ENCODE data around the gene NAALADL2. TPM values are rescaled to one million over a fixed set of nuclear protein-coding genes. Genes with fewer than 3 reads are reported as not detected.

The NAALADL2 gene
- total RNA-seq, 1 donor from 2014 or later = 5.2 TPM

DNA sequence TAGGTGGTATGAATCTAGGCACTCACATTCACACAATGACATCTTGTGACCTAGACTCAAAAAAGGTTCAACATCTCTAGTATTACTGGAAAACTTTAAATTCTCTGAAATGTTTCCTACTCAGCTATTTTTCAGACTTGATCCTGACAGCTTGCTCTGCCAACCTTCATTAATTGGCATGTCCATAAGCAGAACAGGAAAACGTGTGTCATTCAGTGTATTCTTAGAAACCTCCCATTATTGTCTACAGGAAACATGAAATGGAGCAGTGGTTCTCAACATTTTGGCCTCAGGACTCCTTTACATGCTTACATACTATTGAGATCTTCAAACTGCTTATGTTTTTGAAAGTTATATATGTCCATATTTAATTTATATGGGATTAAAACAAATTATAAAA is 363.2 kb downstream of the NAALADL2 start:
- no peak for ATAC-seq
- DNase-seq (ENCODE audit: missing footprints) = no peak
- intact Hi-C loops (cut with DNase I) = no loop called here

DNA sequence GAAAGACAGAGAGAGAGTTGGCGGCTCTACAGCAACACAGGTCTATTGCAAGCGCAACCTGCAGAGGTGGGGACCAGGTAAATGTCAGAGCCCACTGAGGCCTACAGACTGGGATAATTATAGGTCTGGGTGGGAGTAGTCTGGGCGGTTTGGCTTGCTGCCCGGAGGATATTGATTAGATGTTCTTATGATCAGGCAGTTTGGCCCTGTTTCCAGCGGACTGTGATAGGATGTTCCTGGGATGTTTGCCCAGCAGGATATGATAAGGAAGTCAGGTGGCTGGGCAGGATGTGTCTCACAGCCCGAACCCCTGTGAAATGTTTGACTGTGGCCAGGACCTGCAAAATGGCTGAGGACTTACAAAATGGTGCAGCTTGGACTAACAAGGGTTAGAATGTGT is 364.9 kb downstream of the NAALADL2 start:
- intact Hi-C loops (cut with DNase I) = no loop called here
- ATAC-seq (peak; percentile 60), DNase-seq (ENCODE audit: missing footprints) (peak; percentile 68)

DNA sequence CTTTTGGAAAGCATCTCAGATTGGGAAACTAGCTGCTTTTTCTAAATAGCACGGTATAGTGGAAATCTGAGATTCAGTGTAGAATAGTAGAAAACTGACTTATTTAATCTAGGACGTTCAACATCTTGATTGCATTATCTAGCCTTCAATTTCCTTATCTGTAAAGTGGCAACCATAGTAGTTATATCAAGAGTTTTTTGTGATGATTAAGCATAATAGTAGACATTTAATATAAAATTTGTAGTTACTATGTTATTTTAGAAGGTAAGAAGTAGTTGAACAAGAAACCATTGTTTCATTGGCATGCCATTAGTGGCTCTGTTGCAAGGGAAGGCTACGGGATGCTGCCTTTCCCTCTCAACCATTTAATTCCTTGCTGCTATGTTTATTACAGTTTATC is 367.3 kb downstream of the NAALADL2 start:
- no peak for ATAC-seq
- DNase-seq (ENCODE audit: missing footprints) = no peak
- intact Hi-C loops (cut with DNase I) = no loop called here

DNA sequence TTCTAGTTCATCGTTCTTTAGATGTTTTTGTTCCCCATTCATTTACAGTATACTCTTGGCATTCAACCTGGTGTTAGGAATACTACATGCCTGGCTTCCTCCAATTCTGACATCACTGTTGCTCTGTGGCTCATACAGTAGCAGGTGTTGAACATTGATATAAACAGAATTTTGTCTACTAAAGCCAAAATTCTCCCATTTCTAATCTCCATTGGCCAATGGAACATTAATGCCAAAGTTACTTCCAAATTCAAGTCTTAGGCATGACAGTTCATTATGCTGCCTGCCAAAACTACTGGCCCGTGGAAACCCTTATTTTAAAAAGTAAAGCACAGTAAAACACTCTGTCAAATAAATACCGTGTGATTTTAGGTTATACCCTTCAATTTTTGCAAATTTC is 368.0 kb downstream of the NAALADL2 start:
- intact Hi-C loops (cut with DNase I) = no loop called here

DNA sequence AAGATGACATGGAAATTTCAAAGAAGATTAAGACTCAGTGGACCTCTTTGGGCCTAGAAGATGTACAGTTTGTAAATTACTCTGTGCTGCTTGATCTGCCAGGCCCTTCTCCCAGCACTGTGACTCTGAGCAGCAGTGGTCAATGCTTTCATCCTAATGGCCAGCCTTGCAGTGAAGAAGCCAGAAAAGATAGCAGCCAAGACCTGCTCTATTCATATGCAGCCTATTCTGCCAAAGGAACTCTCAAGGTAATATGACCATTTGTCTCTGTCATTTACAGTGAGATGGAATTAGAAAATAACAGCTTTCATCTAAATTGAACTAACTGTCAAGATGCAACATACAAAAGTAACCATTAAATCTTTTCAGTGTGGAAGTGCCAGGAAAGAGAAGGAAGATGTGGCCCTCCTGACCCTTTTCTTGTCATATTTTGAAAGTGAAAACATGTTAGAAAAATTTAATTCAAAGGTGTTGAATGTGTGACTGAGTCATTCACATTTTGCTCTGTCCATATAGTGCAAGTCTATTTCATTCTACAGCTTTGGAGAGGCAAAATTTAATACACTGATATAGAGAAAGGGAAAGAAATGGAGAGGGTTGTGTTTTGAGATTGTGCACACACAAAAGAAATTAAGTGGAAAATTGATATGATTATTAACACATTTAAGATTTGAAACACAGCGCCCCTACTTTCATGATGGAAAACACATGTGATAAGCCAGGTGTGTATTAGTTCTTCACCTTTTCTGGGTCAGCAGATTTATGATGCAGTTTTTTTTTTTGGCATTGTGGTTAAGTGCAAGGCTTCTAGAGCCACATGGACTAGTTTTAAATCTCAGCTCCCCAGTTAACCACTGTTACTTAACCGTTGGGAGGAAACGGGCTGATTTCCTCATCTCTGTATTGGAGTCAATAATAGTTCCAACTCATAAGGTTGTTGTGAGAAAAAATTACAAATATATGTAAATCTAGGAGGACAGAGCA is 375.1 kb downstream of the NAALADL2 start:
- DNase-seq (ENCODE audit: missing footprints) (no peak), ATAC-seq (no peak)
- intact Hi-C loops (cut with DNase I) = no loop called here

More for the DNA sequence above, 368.0 kb downstream of the NAALADL2 start:
- ATAC-seq (no peak), DNase-seq (ENCODE audit: missing footprints) (no peak)

DNA sequence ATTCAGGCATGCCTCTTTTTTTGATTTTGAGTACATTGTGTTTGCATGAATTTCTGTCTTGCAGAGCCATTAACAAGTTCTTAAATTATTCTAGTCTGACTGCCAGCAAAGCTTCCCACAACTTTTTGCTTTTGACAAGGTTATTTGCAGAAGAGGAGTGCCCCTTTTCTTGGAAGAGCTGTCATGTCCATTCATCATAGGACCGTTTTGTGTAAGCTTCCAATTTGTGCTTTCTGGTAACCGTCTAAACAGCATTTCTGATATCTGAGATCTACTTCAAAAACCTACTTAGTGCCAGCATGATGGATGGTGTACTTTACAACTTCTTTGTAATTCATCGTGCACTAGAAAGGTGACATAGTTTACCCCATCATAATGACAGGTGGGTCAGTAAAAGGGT is 379.7 kb downstream of the NAALADL2 start:
- DNase-seq (ENCODE audit: missing footprints) (no peak), ATAC-seq (no peak)
- intact Hi-C loops (cut with DNase I) = no loop called here

DNA sequence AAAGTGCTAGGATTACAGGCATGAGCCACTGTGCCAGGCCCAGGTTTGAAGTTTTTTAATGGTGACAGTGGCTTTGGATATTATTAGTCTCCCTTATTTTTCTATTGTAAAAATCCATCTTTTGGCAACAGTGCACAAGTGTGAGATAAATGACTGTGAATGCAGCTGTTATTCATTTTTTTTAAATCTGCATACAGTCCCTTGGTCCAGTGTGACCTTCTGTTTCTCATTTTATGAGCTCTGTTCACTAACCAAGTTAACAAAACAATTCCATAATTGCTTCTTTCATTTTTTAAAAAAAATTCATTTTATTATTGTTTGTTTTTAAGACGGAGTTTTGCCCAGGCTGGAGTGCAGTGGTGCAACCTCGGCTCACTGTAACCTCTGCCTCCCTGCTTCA is 381.8 kb downstream of the NAALADL2 start:
- DNase-seq (ENCODE audit: missing footprints) = no peak
- ATAC-seq = no peak
- intact Hi-C loops (cut with DNase I) = no loop called here

DNA sequence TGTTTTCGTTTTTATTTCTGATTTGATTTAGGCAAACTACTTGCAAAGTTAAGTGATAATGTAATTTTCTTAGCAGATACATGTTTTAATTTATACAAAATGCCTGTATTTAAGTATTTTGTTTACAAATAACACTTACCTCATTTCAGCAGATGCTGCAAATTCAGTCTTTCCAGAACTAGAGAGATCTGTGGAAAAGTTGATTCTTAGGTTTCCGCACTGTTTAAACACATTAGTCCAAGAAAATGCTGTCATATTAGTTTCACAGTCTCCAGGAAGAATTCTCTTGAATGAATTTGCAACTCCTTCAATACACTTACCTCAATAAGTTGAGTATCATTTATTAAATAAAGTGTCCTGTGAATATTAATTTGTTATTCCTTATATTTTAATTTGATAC is 383.1 kb downstream of the NAALADL2 start:
- ATAC-seq (no peak), DNase-seq (ENCODE audit: missing footprints) (no peak)
- intact Hi-C loops (cut with DNase I) = no loop called here

DNA sequence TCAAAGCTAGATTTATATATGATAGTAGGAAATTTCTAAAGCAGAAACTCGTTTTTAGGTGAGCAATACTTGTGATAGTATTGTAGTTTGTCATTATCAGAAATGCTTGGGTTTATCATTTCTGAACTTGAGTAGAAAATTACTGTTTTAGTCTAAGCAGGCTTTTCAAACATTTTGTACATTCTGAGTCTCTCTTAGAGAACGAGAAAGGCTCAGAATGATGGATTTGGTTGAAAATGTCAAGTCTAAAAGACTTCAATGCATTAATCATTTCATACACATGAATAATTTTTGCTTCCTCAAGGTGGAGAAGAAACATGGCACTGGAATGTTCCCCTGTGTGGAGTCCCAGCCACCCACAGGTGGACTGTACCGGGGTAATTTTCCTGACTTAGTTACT is 387.1 kb downstream of the NAALADL2 start:
- no peak for DNase-seq (ENCODE audit: missing footprints)
- intact Hi-C loops (cut with DNase I) = no loop called here
- ATAC-seq = no peak

DNA sequence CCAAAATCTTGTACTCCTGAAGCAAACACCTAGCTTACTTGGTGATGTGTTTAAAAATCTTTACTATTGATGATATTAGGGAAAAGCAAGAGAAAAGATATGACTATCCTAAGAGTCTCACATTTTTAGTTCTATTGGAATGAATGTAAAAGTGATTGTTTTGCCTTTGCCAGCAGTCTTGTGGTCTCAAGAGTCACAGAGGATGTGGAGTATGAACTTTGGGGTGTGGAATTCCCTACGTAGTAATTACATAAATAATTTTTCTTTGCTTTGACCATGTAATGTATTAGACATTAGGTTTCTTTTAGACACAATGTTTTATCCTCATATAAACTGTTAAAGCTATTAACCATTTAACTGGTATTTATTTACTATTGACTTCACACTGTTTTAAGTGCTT is 387.6 kb downstream of the NAALADL2 start:
- intact Hi-C loops (cut with DNase I) = no loop called here
- no peak for DNase-seq (ENCODE audit: missing footprints)
- no peak for ATAC-seq

DNA sequence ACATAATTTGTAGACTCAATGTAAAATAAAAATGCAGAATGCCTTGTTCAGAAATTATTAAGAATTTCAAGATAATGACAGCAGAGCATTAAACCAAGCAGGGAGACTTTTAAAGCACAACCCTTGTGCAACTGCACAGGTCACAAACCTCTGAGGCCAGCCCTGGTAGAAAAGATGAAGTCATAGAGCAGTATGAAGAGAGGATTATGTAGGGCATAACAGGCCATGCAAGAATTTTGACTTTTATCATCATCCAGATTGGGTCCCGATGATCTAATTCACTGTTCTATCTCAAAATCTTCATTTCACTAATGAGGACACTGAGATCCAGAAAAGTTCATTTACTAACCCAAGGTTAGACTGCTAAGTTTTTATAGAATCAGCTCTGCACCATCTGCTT is 388.5 kb downstream of the NAALADL2 start:
- ATAC-seq (no peak), DNase-seq (ENCODE audit: missing footprints) (no peak)
- intact Hi-C loops (cut with DNase I) = no loop called here

DNA sequence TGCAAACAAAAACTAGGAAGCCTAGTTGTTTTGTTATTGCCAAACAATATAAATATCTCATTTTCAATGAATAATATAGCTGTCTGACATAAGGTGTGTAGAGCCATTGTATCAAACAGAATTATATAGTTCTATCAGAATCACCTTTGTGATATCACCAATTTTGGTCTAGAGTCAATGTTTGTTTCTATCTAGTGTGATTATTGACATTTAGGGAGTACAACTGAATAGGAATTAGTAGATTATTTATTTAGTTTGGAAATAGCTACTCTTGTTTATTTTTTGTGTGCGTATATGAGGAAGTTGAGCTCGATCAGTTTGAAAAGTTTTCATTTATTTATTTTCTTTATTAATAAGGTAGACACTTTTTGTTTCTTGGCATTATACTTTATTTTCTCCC is 389.7 kb downstream of the NAALADL2 start:
- intact Hi-C loops (cut with DNase I) = no loop called here
- DNase-seq (ENCODE audit: missing footprints) (no peak), ATAC-seq (no peak)

DNA sequence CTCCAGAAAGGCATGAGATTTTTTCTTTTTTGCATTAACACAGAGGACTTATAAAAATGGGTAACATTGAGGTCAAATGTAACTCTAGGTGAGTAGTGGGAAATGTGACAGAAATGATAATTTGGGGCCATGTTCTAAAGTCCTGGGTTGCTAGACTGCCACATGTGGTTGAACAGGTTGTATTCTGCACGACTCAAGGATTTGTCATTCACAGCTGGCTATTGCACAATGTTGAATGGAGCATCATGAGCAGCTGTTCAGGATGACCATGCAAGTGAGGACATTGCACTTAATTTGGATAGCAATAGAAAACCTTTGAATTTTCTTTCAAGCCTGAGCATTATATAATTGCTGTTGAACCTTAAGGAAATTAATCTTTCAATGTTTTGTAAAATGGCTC is 396.6 kb downstream of the NAALADL2 start:
- ATAC-seq (peak; percentile 83), DNase-seq (ENCODE audit: missing footprints) (no peak)
- intact Hi-C loops (cut with DNase I) = no loop called here

DNA sequence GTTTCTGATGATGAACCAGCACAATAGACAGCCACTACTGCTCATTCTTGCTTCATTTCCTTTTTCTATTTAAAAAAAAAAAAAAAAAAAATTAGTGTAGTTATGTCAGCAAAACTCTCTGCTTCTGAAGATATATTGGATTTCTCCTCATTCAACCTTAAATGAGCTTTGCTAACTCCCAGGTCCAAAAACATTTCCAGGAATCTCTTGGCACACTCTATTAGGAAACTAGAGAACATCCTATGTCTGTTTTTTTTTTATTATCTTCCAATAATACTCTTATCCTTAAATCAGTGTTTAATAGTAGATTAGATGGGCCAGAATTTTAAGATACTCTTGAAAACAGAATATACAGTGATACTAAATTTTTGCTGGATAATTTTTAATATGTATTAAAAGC is 398.0 kb downstream of the NAALADL2 start:
- no peak for ATAC-seq
- intact Hi-C loops (cut with DNase I) = no loop called here

DNA sequence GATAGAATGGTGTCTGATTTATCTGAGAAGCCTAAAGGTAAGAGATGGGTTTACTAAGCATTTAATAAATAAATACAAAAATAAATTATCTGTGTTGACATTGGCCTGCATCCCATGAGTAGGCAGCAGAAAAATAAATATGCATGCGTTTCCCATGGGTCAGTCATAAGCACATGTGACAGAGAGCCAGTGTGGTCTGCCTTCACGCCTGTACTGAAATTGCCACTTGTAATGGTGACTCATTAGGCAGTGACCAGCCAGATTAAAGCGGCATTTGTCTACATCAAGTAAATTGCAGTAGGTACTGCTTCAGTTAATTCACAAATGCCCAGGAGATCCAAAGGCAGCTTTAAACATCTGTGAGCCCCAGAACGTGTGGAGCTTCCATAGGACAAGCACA is 399.6 kb downstream of the NAALADL2 start:
- intact Hi-C loops (cut with DNase I) = no loop called here
- no peak for ATAC-seq
- no peak for DNase-seq (ENCODE audit: missing footprints)

More for the DNA sequence above, 398.0 kb downstream of the NAALADL2 start:
- no peak for DNase-seq (ENCODE audit: missing footprints)

DNA sequence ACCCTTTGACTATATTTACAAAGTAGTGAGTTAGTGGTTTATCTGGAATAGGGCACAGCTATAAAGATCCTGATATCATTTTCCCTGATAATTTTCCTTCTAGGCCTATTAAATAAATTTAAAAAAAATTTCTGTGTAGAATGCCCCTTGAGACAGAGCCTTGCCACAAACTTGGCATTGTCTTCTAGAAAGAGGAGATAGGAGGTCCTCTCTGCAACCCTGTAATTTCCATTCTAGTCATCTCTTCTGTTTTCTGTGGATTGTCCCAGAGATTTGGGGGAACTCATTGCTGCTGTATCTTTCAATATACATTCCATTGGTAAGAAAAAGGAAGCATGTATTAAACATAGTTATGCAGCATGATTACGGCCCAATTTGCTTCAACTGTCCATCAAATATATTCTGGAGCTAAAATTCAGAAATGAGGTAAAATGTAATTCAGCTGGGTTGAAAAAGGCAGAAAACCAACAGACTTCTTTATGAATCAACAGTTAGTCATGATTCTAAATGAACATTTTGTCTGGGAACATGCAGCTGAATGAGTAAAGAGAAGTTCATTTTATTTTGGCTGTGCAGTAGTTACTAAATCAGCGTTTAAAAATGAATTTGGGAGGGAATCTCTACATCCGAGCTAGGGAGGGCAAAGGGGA is 401.1 kb downstream of the NAALADL2 start:
- ATAC-seq (no peak), DNase-seq (ENCODE audit: missing footprints) (no peak)
- intact Hi-C loops (cut with DNase I) = no loop called here

DNA sequence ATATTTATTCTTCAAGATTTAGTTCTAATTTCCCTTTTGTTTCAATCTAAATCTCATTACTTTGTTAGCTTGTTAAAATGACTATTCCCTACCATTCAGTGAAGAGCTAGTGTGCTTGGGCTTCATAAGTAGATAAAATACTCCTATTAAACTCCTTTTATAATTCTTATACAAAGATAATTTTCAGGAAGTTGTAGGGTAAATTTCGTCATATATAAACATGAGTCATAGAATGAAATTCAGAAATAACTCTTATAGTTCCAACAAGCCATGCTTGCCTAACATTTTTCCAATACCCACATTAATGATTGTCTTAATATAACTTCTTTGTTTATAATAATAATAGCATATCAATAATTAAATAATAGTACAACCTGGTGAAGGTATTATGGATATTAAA is 407.3 kb downstream of the NAALADL2 start:
- ATAC-seq (no peak), DNase-seq (ENCODE audit: missing footprints) (no peak)
- intact Hi-C loops (cut with DNase I) = no loop called here

DNA sequence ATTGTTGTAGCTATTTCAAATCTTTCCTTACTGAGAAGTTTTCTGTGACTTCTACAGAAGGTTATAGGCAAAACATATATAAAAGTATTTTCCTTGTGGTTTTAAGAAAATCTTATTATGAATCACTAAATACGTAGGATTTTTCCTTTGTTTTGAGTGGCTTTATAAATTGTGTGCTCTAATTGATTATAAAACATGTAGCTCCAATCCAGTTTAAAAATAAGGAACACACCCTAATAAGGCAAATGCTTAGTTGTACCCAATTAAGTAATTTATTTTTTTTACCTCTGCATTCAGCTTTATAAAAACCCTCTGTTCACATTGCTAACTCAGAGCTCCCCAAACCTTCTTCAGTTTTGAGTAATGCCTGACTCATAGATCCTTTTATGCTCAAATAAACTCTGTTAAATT is 408.0 kb downstream of the NAALADL2 start:
- ATAC-seq (no peak), DNase-seq (ENCODE audit: missing footprints) (no peak)
- intact Hi-C loops (cut with DNase I) = no loop called here

DNA sequence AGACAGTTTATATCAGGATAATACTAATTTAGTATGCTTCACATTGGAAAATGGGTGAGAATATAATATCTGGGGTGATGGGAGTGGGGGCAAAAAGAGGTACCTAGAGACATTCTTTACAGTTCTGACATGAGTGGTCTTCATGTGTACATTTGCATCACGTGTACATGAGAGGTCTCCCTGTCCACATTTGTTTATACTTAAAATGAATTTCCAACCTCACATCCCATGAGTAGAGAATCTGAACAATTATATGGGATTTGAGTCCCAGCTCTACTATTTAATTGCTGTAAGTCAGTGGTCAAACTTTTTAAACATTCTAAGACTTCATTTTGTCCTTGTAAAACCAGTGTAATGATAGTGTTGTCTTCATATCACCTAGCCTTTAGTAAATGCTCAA is 408.4 kb downstream of the NAALADL2 start:
- ATAC-seq = no peak
- intact Hi-C loops (cut with DNase I) = no loop called here

DNA sequence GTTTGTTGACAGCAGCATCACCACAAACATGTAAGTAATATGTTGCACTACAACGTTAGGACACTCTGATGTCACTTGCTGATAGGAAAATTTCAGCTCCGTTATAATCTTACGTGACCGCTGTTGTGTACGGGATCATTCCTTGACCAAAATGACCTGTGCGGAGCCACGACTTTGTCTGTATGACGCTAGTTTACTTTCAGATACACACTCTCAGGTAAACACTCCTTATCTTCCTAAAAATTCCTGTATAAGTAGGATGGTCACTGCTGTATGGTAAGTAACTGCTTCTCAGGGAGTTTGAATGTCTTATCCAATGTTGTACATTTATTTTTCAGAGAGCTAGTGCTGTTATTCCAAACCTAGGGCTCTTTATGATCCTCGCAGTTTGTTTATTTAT is 410.3 kb downstream of the NAALADL2 start:
- DNase-seq (ENCODE audit: missing footprints) (no peak), ATAC-seq (no peak)
- intact Hi-C loops (cut with DNase I) = no loop called here

More for the DNA sequence above, 408.4 kb downstream of the NAALADL2 start:
- DNase-seq (ENCODE audit: missing footprints) = no peak

All from Right ventricle myocardium inferior (tissue), 1 donor.